Erythroblast (primary cell): Measurements from ENCODE around the gene TRIM14.
A peak's percentile ranks its signal among the peaks of the same experiment; 100 is the strongest.
"Not testable (repeated sequence)": the region's sequence is repeated elsewhere in the genome, so short reads cannot be mapped to it uniquely, and the experiment has no call there.

Source experiments
- DNase-seq, 2 experiments: peaks; one replicate each; lab custom pipeline; 2025; lab: John Stamatoyannopoulos, UW
- GATA1 ChIP-seq: IDR thresholded peaks from 2 replicates; pipeline ENCODE4 v1.6.1; 2011; ENCODE audit warnings: low read depth, mild to moderate bottlenecking, control low read depth, low read length, moderate library complexity
- POLR2A ChIP-seq: IDR thresholded peaks from 2 replicates; pipeline ENCODE4 v1.6.1; 2011; ENCODE audit warnings: mild to moderate bottlenecking, low read length

TRIM14 gene

DNA sequence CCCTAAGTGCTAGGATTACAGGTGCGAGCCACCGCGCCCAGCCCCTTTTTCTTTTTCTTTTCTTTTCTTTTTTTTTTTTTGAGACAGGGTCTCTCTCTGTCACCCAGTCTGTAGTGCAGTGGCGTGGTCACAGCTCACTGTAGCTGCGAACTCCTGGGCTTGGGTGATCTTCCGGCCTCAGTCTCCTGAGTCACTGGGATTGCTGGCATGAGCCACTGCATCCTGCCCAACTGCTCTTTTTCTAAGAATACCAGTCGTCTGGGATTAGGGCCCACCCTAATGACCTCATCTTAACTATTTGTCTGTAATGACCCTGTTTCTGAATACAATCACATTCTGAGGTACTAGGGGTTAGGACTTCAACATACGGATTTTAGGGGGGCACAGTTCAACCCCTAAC, 96.6 kb downstream of the TRIM14 start:
- TF ChIP-seq POLR2A = no peak
- TF ChIP-seq GATA1 = no peak
- DNase-seq = no peak

DNA sequence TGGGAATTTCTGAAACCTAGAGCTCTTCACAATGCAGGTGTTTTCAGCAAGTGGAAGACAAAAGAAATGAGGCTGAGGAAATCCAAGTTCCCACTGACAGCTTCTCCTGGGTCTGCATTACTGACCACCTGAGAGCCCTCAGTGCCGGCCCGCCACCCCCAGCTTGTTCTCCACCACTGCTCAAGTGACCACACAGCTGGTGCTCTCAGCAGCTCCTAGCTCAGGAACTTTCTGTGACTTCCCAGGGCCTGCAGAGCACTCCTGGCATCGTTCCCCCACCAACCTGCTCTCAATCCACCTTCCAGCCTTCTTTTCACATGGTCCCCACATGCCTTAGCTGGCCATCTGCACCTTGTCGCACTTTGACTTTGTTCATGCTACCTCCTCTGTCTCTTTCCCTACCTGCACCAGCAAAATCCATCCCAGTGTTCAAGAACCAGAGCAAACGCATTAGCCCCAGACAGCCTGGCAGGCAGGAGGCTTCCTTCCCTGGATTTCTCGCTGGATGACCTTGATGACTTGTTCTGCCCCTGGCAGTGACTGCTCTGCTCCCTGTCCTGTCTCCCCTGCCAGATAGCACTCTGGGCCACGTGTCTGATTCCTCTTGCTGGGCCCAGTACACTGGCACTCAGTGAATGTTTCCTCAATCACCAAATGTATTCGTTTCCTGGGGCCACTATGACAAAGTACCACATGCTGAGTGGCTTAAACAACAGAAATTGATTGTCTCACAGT, 97.5 kb downstream of the TRIM14 start:
- no peak for DNase-seq
- TF ChIP-seq POLR2A = no peak
- TF ChIP-seq GATA1 = no peak

GRCh38 chr9:98020476-98021145, 98.4 kb downstream of the TRIM14 start:
- DNase-seq = peak in 1 of 2 experiments; percentile 36
- no peak for TF ChIP-seq GATA1

GRCh38 chr9:98019869-98020268, 99.2 kb downstream of the TRIM14 start:
- DNase-seq = not testable (repeated sequence)
